ENCODE data around the gene GRSF1. TPM values are rescaled to one million over a fixed set of nuclear protein-coding genes. Genes with fewer than 3 reads are reported as not detected.

The GRSF1 gene
- total RNA-seq, 2 experiments from 2014 or later: 59.3 to 80.7 TPM

DNA sequence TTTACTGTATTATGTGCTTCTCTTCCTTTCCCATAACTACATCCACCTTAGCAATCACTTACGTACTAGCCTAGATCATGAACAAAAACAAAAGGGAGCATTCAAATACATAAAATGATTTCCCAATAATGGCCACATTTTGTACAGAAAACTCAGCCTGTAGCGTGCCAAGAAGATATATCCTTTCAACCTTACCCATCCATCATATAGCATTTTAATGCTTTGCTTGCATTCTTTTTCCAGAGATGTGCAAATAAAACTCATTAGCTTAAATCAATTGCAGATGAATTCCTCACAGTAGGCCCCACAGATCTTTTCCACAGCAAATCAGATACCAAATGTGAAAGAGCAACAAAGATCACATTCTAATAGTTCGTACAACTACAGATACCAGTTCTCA is 20.8 kb downstream of the GRSF1 start:
- DNase-seq (no peak), ATAC-seq (no peak)
- Mint-ChIP-seq H3K4me1 (peaks cover 11% of the 10 kb centered on the region), H3K9me3 (ENCODE audit: low read depth) (no peaks in the 10 kb centered on the region), H3K27ac (no peak overlapping the region), H3K4me3 (no peak overlapping the region), H3K36me3 (peaks cover 41% of the 10 kb centered on the region), H3K27me3 (no peaks in the 10 kb centered on the region)
- CTCF ChIA-PET: interaction anchor here (1.4 kb wide), 1 partner anchor 59 kb away, joined by 4 read pairs; no protein-coding TSS in a partner anchor

DNA sequence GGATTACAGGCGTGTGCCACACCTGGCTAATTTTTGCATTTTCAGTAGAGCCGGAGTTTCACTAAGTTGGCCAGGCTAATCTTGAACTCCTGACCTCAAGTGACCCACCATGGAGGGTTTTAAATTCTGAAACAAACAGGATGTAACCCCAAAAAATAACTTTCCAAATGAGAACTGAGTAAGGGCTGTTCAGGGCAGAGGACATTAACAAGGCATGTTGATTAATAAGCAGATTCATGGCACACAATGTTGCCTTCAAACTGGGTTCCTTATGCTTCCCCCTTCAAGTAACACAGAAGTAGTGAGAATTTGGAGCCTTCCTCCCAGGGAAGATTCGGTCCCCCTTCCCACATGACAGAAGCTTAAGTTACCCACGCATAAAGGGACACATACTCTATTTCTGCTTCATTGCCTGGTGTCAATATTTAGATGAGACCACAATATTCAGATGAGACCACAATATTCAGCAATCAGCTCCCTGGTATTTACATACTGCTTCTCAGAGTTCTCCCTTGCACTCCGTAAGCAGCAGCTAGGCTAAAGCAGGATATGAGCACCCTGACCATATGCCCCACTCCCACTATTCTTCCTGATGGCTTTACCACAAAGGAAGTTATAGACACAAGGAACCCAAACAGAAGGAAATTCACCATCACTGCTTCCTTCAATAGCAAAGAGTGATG is 21.4 kb downstream of the GRSF1 start:
- peaks cover 41% of the 10 kb centered on the region for H3K36me3 Mint-ChIP-seq
- DNase-seq (no peak), ATAC-seq (no peak)
- H3K27ac Mint-ChIP-seq: no peak overlapping the region
- no peaks in the 10 kb centered on the region for H3K9me3 Mint-ChIP-seq (ENCODE audit: low read depth)
- CTCF ChIA-PET: no interaction called here
- no peaks in the 10 kb centered on the region for H3K27me3 Mint-ChIP-seq
- no peak overlapping the region for H3K4me3 Mint-ChIP-seq
- H3K4me1 Mint-ChIP-seq: peaks cover 11% of the 10 kb centered on the region

GRCh38 chr4:70816894-70817293 is 22.8 kb downstream of the GRSF1 start:
- H3K4me3 Mint-ChIP-seq: no peak overlapping the region
- DNase-seq: no peak
- CTCF ChIA-PET: interaction anchor here (0.5 kb wide), 1 partner anchor 12 kb away, joined by 4 read pairs; no protein-coding TSS in a partner anchor
- H3K9me3 Mint-ChIP-seq (ENCODE audit: low read depth): no peaks in the 10 kb centered on the region
- H3K27ac Mint-ChIP-seq: no peak overlapping the region
- H3K27me3 Mint-ChIP-seq: no peaks in the 10 kb centered on the region
- H3K4me1 Mint-ChIP-seq: peaks cover 11% of the 10 kb centered on the region
- peaks cover 35% of the 10 kb centered on the region for H3K36me3 Mint-ChIP-seq
- no peak for ATAC-seq

GRCh38 chr4:70815370-70815769 is 24.3 kb downstream of the GRSF1 start:
- H3K27me3 Mint-ChIP-seq: no peaks in the 10 kb centered on the region
- H3K4me1 Mint-ChIP-seq: peaks cover 11% of the 10 kb centered on the region
- H3K4me3 Mint-ChIP-seq: no peak overlapping the region
- H3K9me3 Mint-ChIP-seq (ENCODE audit: low read depth): no peaks in the 10 kb centered on the region
- ATAC-seq (no peak), DNase-seq (no peak)
- CTCF ChIA-PET: no interaction called here
- H3K27ac Mint-ChIP-seq: no peak overlapping the region
- H3K36me3 Mint-ChIP-seq: peaks cover 28% of the 10 kb centered on the region

DNA sequence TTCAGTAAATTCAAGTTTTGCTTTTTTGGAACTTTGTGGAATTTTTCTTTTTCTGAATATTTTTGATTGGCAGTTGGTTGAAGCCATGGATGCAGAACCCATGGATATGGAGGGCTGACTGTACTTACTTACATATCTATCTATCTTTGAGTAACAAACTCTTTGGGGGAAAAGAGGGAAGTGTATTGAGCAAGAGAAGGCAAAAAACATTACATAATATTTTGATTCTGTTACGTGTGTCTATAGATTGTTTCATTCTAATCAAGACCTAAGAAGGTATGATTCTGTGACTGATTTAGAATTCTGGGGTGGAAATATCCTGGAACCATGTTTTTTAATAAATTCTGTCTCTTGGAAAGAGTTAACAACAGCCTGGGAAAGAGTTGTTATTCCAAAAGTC is 31.5 kb downstream of the GRSF1 start:
- Mint-ChIP-seq H3K27ac (no peak overlapping the region), H3K4me3 (no peak overlapping the region), H3K9me3 (ENCODE audit: low read depth) (no peaks in the 10 kb centered on the region), H3K36me3 (peaks cover 3% of the 10 kb centered on the region), H3K27me3 (no peaks in the 10 kb centered on the region), H3K4me1 (no peaks in the 10 kb centered on the region)
- DNase-seq (no peak), ATAC-seq (no peak)
- CTCF ChIA-PET: no interaction called here

DNA sequence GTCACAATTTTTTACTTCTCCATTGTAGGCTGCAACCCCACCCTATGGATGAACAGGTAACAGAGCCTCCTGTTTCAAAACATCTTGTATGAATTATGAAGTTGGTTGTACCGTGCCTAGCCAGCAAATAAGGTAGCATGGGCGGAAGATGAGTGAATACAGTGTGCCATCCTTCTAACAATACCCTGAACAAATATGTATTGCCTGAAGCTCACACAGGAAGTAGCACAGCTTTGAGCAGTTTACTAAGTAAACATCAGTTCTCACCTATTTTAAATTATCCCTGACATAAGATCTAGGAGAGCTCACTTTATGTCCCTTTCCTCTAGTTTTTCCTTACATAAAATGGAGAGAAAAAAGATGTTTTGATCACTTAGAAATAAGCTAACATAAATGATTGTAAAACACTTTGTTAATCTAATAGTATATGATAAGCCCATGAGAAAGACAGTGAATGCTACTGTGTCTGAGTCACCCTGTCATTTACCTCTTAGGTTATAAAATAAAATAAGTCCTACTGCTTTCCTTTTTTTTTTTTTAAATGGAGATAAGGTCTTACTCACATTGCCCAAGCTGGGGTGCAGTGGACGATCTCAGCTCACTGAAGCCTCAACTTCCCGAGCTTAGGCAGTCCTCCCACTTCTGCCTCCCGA is 36.6 kb downstream of the GRSF1 start:
- ATAC-seq (no peak), DNase-seq (no peak)
- CTCF ChIA-PET: interaction anchor here (2.0 kb wide), 1 partner anchor 68 kb away, joined by 8 read pairs; no protein-coding TSS in a partner anchor
- Mint-ChIP-seq H3K27ac (no peak overlapping the region), H3K4me3 (no peak overlapping the region), H3K9me3 (ENCODE audit: low read depth) (no peaks in the 10 kb centered on the region), H3K27me3 (no peaks in the 10 kb centered on the region), H3K36me3 (peaks cover 2% of the 10 kb centered on the region), H3K4me1 (peaks cover 18% of the 10 kb centered on the region)

DNA sequence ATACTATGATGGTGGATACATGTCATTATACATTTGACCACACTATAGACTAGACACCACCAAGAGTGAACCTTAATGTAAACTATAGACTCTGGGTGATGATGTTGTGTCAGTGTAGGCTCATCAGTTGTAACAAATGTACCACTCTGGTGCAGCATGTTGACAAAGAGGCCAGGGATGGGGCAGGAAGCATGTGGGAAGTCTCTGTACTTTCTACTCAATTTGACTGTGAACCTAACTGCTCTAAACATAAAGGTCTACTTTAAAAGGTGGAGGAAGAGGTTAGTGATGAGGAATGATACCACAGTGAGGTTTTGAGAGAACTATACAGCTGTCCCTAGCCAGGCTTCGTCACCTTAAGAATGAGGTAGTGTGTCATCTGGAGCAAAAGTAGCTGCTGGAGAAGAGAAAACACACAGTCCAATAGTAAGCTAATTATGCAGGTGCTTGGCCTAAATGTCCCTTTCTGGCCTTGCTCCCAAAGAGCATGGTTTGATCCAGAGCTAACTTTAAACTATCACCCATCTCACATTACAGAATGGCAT is 38.4 kb downstream of the GRSF1 start:
- Mint-ChIP-seq H3K27me3 (no peaks in the 10 kb centered on the region), H3K4me1 (peaks cover 18% of the 10 kb centered on the region), H3K9me3 (ENCODE audit: low read depth) (no peaks in the 10 kb centered on the region), H3K4me3 (no peak overlapping the region), H3K27ac (peak overlapping the region; percentile 58), H3K36me3 (peaks cover under 1% of the 10 kb centered on the region)
- peak; percentile 93 for ATAC-seq
- peak; percentile 45 for DNase-seq
- CTCF ChIA-PET: interaction anchor here (0.6 to 2.1 kb wide), 3 partner anchors 10 to 66 kb away, joined by 3 to 10 read pairs (median 4); no protein-coding TSS in a partner anchor

GRCh38 chr4:70793626-70794025 is 46.1 kb downstream of the GRSF1 start:
- Mint-ChIP-seq H3K27ac (no peak overlapping the region), H3K27me3 (no peaks in the 10 kb centered on the region), H3K9me3 (ENCODE audit: low read depth) (no peaks in the 10 kb centered on the region), H3K36me3 (peaks cover 7% of the 10 kb centered on the region), H3K4me3 (no peak overlapping the region), H3K4me1 (peaks cover 4% of the 10 kb centered on the region)
- CTCF ChIA-PET: no interaction called here
- no peak for DNase-seq
- ATAC-seq: no peak

- no peak for ATAC-seq
- Mint-ChIP-seq H3K27me3 (no peaks in the 10 kb centered on the region), H3K4me3 (no peak overlapping the region), H3K27ac (no peak overlapping the region), H3K36me3 (peaks cover 7% of the 10 kb centered on the region), H3K4me1 (peaks cover 4% of the 10 kb centered on the region), H3K9me3 (ENCODE audit: low read depth) (no peaks in the 10 kb centered on the region)
- CTCF ChIA-PET: no interaction called here
- DNase-seq: no peak
Observed at GRCh38 chr4:70788733-70789132, 51.0 kb downstream of the GRSF1 start.

DNA sequence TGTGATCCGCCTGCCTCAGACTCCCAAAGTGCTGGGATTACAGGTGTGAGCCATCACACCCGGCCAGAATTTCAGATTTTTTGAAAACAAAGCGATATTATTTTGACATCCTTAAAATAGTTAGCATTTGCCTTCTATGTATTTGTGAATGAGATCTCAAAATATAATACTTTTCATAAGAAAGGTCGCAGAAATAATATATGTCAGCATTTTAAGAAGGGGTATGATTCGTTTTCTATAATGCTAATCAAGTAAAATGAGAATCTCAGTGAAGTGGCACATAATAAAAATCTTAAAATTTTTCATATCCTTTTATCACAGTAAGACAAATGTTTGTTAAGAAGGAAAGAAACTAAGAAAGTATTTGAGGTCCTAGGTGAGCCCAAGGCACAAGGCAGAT is 52.2 kb downstream of the GRSF1 start:
- no peak for DNase-seq
- Mint-ChIP-seq H3K36me3 (peaks cover 4% of the 10 kb centered on the region), H3K27me3 (no peaks in the 10 kb centered on the region), H3K4me3 (no peak overlapping the region), H3K9me3 (ENCODE audit: low read depth) (no peaks in the 10 kb centered on the region), H3K4me1 (peaks cover 4% of the 10 kb centered on the region), H3K27ac (no peak overlapping the region)
- no peak for ATAC-seq
- CTCF ChIA-PET: no interaction called here

- DNase-seq (no peak), ATAC-seq (no peak)
- Mint-ChIP-seq H3K27ac (no peak overlapping the region), H3K4me3 (no peak overlapping the region), H3K36me3 (peaks cover 4% of the 10 kb centered on the region), H3K27me3 (no peaks in the 10 kb centered on the region), H3K4me1 (no peaks in the 10 kb centered on the region), H3K9me3 (ENCODE audit: low read depth) (no peaks in the 10 kb centered on the region)
- CTCF ChIA-PET: no interaction called here
Observed at GRCh38 chr4:70783096-70783495, 56.6 kb downstream of the GRSF1 start.

GRCh38 chr4:70778888-70779422 is 60.7 kb downstream of the GRSF1 start:
- no peak for ATAC-seq
- Mint-ChIP-seq H3K4me3 (no peak overlapping the region), H3K4me1 (no peaks in the 10 kb centered on the region)

GRCh38 chr4:70772929-70773555 is 66.6 kb downstream of the GRSF1 start:
- no peaks in the 10 kb centered on the region for H3K9me3 Mint-ChIP-seq (ENCODE audit: low read depth)
- peaks cover 4% of the 10 kb centered on the region for H3K36me3 Mint-ChIP-seq
- DNase-seq (no peak), ATAC-seq (no peak)
- H3K27me3 Mint-ChIP-seq: no peaks in the 10 kb centered on the region
- CTCF ChIA-PET: interaction anchor here (0.7 to 1.2 kb wide), 2 partner anchors 17 to 121 kb away, joined by 3 read pairs; no protein-coding TSS in a partner anchor
- H3K4me3 Mint-ChIP-seq: no peak overlapping the region
- no peaks in the 10 kb centered on the region for H3K4me1 Mint-ChIP-seq
- no peak overlapping the region for H3K27ac Mint-ChIP-seq

More at GRCh38 chr4:70778888-70779422, 60.7 kb downstream of the GRSF1 start:
- Mint-ChIP-seq H3K27me3 (no peaks in the 10 kb centered on the region), H3K36me3 (no peaks in the 10 kb centered on the region), H3K9me3 (ENCODE audit: low read depth) (no peaks in the 10 kb centered on the region), H3K27ac (no peak overlapping the region)
- no peak for DNase-seq
- CTCF ChIA-PET: no interaction called here

All from activated CD8-positive, alpha-beta memory T cell treated with anti-CD3 and anti-CD28 coated beads, Interleukin-2, amount 10 ng/mL, durations not matched to agents 7 days and 5 days (primary cell).